NCI-H345 treated with DMSO at 0.1 percent for 48 hours (cell line): ENCODE results near the gene GTPBP1.
A peak's percentile ranks its signal among the peaks of the same experiment; 100 is the strongest.

ENCODE experiments used
- DNase-seq: peaks from one replicate; lab custom pipeline; 2025; ENCODE audit not compliant: unreplicated experiment; lab: John Stamatoyannopoulos, UW

Gene GTPBP1

DNA sequence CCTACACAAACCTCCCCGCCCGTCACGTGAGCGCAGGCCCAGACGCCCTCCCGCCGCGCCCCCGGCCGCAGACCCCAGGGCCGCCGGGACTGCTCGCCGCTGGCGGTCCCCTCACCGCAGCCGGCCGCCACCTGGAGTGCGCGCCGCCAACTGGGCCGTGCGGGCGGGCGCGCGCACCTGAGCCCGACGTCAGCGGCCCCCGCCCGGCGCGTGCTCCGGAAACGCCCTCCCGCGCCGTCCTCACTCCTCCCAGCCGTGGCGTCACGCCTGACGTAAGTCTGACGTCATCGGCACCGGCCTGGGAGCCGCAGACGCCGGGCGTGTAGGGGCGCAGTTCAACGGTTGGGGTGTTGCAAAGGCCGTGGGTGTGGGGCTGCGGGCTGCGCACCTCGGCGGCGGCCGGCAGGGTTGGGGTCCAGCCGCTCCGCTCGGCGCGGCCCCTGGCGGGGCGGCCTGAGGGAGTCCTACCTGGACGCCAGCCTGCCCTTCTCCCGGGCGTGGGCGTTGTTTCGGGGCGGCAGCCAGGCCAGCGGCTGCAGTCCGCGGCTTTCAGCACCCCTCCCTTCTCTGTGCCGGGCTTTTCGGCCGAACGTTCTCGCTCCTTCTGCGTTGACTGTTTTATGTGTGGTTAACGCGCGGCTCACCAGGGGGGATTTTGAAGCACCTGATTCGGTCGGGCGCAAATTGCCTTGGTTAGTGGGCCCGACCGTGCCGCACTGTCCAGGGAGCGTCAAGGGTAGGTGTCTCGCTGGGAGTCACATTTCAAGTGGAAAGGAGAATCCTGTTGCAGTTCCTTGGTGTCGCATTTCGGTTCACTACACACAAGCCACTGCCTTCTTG, 4.7 kb upstream of the GTPBP1 start, which contains the start of gene JOSD1:
JOSD1 (minus strand) TSS at position 155 of the 840 bp plus-strand sequence. CDS start 956 bp downstream, outside the sequence.
- DNase-seq = peak; percentile 65

DNA sequence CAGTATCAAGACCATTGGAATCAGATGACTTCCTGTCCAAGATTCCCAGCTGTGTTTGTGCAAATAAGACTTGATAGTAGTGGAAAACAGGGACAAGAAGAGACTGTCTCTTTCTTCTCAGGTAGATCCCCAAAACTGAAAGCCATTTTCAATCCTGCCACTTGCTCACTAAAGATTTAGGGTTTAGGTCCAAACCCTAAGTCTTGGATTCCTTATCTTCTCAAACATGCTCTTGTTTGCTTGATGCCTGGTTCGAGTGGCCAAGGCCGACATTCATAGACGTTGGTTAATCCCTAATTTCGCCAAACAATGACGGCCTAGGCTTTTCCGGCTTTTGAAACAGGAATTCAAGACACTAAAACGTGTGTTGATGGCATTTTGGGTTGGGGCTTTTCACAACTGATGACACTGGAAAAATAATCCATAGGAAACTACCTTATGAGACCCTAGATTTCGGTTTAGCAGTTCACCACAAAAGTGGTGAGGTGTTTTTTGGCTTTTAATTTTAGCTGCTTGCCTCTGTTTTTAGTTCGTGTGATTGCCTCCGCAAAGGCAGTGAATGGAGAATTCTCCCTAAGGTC, 1.0 kb upstream of the GTPBP1 start:
- no peak for DNase-seq

DNA sequence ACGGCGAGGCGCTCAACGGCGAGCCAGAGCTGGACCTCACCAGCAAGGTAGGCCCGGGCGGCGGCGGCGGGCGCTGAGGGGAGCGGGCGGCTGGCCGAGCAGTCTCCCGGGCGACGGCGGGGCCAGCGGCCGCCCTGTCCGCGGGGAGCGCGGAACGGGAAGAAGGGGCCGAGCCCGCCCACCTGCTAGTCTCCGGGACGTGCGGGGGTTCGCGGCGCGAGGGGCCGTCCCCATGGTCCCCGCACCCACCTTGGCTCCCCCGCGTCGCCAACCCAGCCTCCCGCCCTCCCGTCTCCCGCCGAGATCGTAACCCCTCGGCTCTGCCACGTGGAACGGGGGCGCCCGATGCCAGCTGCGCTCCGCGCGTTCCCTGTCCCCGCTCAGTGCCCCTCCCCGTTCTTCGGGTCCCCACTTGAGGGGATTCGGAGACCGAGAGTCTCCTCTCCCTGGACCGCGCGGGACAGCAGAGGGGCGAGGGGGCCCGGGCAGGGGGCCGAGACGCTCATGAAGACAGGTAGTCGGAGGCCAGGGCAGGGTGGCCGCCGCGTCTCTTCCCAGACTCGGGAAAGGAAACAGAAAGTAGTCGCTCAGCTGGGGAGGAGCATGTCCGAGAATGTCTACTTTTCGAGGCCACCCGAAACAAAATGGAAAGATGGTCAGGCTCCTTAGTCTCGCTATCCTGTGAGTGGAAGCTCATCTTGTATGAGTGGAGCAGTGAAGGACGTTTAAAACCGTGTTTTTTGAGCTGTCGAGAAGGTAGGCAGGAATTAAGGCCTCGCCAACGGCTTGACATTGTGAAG, 557 bp downstream of the GTPBP1 start:
- DNase-seq = no peak

DNA sequence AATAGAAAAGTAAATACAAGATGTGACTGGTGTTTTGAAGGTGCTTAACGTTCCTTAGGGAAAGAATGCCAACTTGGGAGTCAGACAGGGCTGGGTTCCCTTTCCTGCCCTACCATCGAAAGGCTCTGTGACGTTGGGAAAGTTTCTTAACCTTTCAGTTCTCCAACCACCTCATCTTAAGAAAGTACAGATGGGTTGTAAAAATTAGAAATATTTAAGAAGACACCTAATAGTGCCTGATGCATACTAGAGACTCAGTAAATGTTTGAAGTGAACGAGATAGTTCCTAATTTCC, 1.1 kb downstream of the GTPBP1 start:
- no peak for DNase-seq

DNA sequence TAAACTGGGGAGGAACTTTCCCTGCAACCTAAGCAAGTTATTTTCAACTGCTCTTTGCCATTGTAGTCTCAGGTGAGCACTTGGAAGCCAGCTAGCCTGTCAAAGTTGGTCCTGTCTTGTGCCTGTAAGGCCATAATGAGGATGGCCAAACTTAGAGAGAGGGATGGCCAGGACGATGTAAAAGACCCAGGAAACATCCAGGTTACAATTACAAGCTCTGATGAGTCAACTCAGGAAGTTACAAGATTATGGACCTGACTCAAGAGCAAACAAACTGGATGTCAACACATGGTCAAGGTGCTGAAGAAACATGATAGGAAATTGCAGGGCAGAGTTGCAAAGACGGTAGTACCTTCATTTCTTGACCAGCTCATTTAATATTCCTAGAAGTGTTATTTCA, 1.6 kb downstream of the GTPBP1 start:
- no peak for DNase-seq

DNA sequence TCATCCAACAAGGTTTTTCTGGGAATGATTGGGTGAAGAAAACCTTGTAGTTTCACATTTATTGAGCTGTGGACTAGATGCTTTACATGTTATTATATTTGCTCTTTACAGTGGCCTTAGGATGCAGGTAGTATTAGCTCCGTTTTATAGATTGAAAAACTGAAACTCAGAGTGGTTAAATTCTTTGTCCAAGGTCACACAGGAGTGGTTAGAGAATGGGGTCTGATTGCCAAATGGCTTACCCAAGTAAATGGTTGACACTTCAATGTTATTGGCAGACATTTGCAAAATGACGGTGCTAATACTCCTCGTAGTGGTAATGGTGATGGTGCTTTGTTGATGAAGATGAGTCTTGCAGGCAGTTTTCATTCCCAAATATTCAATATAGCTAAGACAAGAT, 2.2 kb downstream of the GTPBP1 start:
- no peak for DNase-seq

DNA sequence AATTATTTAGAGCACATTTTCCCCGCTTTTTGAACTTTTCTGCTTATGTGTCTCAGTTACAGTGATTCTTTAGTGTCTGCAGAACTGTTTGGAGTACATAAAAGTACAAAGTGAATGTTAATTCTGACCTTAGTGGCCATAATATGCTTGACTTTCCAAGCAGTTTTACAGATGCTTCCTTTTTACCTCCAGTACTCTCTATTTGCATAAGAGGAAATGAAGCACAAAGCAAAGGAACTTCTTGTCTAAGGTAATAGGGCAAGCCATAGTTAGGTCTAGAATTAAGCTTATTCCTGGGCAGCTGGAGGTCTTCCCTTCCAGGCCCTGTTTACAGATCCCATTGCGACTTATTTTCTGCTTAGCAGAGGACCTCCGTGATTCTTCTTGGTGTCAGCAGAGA, 3.6 kb downstream of the GTPBP1 start:
- DNase-seq = no peak

DNA sequence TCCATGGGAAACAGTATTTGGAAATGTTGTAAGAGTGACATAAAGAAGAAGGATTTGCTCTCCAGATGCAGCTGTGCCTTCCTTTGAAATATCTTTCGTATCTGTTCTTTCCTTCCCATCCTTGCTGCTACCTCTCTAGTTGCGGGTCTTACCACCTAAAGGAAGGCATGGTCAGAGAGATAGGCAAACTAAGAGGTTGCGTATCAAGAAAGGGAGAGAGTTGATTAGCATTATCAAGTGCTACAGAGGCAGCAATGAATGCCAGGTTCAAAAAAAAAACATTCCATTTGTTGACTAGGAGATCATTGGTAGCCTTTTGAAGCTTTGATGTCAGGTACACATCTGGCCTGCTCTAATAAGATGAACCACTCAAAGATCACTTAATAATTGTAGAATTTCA, 4.6 kb downstream of the GTPBP1 start:
- no peak for DNase-seq

DNA sequence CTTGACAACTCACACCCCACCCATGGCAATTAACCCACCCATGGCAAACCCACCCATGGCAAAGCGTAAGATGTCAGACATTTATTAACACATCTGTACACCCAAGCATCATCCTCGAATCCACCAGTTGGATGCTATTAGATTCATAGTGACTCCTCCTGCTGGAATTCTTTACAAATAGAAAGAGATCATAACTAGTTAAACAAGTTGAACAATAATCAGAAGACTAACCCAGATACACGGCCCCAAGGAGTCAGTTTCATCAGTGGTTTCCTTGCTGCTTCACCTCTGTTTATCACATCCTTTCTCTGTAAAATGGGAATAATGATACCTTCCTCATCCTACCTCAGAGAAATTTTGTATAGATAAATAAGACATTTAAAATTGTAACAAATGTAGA, 5.1 kb downstream of the GTPBP1 start:
- no peak for DNase-seq

DNA sequence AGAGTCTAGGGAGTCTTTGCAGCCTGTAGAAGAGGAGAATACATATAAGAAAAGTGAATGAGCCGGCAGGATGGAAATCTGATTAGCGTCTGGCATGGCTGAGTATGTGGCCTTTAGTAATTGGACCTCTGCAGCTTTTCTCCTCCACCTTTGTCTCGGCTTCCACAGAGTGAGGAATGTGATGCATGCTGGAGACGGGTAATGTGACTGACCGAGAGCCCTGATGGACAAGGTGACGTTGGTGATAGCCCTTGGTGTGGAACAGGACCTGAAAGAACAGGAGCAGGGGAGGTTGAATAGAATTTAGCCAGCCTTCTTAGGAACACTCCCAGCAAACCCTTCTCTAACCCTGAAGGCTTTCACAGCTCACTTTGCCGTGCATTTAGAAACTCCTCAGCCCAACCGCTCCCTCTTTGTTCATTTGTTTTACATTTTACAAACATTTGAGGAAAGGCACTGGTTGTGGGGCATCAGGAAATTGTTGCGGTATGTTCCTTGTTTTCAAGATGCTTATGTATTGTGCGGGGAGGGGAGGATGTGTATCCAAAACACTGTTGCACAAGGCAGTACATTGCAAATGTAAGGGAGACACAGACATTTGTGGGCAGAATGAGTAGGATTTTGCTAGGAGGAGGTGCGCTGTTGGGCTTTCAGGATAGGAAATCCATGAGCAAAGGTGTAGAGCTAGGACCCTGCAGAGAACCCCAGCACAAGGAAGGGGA, 6.9 kb downstream of the GTPBP1 start:
- no peak for DNase-seq

DNA sequence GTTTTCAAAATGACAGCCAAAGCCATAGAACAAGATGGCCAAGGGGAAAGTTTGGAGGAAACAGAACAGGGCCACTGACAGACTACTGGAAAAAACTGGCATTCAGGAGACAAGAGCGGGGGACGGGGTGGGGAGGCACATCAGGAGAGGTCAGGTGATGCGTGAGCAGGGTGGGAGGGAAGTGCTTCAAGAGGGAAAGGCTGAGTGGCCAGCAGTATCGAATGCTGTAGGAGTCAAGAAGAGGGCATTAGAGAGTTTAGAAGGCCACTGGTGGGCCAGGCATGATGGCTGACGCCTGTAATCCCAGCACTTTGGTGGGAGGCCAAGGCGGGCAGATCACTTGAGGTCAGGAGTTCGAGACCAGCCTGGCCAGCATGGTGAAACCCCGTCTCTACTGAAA, 8.2 kb downstream of the GTPBP1 start:
- no peak for DNase-seq

DNA sequence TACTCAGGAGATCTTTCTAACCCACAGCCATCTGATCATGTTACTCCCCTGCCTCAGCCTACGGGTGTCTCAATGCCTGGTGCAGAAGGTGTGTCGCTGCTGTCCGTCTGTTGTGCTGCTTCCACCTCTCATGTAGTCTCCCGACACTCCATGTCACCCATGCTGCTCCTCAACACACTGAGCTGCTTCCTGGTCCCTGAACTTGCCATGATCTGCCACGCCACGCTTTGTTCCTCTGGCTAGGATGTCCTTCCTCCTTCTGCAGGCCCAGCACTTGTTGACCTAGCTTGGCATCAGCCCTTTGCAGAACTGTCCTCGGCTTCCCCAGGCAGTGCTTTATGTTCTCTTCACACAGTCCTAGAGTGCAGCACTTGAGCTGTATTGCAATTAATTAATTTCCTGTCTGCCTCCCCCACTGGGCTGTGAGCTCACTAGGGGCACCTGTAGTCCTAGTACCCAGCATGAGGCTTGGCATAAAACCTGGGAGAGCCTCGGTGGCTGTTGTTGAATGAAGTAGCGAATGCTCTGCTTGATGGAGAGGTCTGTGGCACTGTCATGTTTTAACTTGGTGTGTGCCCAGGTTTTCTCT, 9.5 kb downstream of the GTPBP1 start:
- DNase-seq = no peak

DNA sequence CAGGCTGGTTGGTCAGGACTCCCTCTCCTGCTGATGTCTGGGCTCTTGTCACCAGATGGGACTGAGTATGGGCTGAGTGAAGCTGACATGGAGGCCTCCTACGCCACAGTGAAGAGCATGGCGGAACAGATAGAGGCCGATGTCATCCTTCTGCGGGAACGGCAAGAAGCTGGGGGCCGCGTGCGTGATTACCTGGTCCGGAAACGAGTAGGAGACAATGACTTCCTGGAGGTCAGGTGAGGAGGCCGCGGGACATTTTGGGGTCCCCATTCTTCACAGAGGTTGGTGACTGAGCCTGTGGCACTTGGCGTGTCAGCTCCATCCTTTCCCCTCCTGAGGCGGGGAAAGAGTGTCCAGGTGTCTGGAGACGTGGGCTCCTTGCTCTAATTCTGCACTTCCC, 10.1 kb downstream of the GTPBP1 start:
- no peak for DNase-seq

DNA sequence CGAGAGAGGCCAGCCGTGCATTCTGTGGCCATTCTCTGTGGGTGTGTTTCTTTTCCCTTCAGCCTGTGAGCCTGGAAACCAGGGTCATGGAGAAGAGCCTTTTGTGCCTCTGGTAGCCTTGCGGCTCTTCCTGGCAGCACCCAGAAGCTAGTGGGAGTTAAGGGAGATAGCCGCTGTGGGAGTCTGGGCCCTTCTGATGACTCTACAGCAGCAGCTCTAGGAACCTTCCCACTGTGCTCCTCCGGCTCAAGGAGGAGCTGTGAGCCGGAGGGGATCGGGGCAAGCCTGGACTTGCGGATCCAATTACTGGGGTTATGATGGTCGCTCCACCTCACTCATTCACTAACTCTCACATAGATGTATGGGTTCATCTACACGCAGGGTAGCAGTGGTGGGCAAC, 10.5 kb downstream of the GTPBP1 start:
- no peak for DNase-seq

DNA sequence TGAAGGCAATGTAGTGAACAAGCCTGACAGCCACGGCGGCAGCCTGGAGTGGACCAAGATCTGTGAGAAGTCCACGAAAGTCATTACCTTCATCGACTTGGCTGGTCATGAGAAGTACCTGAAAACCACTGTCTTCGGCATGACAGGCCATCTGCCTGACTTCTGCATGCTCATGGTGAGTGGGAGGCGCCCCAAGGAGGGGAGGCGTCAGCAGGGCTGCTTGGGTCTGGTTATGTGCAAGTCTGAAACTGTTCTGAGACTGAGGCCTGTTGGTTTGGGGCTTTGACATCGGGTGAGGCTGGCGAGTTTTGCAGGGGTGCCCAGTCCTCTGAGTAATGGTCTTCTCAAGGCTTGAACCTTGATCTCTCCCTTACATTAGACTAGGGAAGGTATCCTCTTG, 11.1 kb downstream of the GTPBP1 start:
- no peak for DNase-seq

DNA sequence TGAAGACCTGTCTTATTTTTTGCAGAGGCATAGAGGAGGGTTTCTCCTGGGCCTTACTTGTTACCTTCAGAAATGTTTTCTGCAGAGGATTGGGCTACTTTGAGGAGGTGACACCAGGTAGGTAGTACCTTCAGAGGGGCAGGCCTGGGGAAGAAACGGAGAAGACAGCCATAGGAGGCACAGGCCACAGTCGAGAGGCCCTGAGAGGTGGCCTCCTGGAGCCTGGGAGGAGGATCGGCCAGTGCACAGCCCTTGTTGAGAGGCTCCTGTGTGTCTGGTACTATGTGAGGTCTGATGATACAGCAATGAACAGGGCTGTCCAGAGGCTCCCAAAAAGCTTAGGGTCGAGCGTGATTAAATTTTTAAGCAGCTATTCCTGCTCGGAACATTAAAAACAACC, 11.5 kb downstream of the GTPBP1 start:
- DNase-seq = no peak

DNA sequence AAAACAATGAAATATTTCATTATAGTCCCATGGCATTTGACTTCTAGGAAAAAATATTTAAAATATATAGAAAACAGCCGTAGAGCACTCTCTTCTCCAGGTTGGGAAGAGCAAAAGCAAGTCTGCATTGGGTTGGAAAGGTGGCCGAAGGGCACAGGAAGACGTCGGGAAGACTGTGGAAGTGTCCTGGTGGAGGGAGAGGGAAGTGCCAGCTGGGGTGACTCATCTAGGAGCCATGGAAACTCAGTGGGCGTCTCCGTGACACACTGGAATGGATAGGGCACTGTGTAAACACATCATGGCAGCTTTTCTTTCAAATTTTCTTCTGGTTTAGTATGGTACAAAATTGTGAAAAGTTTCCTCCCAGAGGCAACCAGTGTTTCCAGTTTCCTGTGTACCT, 12.7 kb downstream of the GTPBP1 start:
- DNase-seq = no peak

DNA sequence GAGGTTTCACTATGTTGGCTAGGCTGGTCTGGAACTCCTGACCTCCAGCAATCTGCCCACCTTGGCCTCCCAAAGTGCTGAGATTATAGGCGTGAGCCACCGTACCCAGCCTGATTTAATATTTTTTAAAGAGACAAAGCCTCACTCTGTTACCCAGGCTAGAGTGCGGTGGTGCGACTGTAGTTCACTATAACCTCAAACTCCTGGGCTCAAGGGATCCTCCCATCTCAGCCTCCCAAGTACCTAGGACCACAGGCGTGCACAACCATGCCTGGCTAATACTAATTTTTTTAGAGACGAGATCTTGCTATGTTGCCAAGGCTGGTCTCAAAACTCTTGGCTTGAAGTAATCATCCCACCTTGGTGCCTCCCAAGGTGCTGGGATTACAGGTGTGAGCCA, 13.5 kb downstream of the GTPBP1 start:
- DNase-seq = no peak

DNA sequence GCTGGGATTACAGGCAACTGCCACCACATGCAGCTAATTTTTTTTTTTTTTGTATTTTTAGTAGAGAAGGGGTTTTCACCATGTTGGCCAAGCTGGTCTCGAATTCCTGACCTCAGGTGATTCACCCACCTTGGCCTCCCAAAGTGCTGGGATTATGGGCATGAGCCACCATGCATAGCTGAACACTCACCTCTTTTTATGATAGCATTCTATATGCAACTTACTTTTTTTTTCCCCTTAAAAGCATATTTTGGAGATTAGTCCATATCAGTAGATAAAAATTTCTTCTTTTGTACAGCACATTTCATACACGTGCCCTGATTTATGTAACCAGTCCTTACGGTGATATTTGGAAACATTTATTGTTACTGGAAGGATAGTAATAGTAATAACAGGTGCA, 14.6 kb downstream of the GTPBP1 start:
- DNase-seq = no peak

DNA sequence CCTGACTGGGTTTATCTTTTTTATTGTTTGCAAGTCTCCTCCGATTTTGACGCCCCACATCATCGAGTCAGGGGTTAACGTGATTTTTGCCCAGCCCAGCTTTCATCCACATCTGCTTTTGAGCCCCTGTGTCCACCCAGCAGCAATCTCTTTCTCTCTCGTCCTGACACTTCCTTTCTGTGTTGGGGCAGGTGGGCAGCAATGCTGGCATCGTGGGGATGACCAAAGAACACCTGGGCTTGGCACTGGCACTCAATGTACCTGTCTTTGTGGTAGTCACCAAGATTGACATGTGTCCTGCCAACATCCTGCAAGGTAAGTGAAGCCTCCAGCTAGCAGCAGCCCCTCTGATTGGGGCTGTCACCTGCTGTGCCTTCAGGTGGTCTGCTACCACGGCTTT, 15.8 kb downstream of the GTPBP1 start:
- no peak for DNase-seq

DNA sequence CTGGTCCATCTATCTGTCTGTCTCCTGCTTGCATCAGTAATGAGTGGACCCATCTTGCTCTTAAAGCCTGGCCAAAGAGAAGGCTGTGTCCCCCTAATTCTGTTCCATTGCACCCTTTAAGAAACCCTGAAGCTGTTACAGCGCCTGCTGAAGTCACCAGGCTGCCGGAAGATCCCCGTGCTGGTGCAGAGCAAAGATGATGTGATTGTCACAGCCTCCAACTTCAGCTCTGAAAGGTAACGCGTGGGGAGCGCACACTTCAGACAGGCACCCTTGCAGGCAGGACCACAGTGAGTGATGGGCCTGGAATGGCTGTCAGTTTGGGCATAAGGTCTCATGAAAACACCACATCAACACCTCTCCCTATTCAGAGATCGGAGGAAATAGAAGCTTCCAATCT, 18.4 kb downstream of the GTPBP1 start:
- DNase-seq = no peak
